A549 (cell line): ENCODE results near the gene MAD1L1.

ENCODE experiments used
- CHD4 ChIP-seq: fragments of 200-600 bp; sonication (generic); IDR thresholded peaks from 2 replicates; pipeline ENCODE4 v1.6.1; 2016; ENCODE audit warnings: antibody characterized with exemption, mild to moderate bottlenecking, borderline replicate concordance
- JUN ChIP-seq, 2 experiments: fragments of >200 bp; sonication (Bioruptor Twin); formaldehyde crosslinking; IDR thresholded peaks; 2 replicates in 1 of 2; 3 replicates in 1 of 2; pipeline ENCODE4 v1.6.1; 2016 to 2017
- MAFK ChIP-seq: fragments of 450-650 bp; IDR thresholded peaks from 2 replicates; pipeline ENCODE4 v1.6.1; 2014; ENCODE audit not compliant: partially characterized antibody
- MAZ ChIP-seq: fragments of 150-350 bp; IDR thresholded peaks from 2 replicates; pipeline ENCODE4 v1.6.1; 2014; ENCODE audit warnings: antibody characterized with exemption, low read depth, low read length, borderline replicate concordance
- POLR2A ChIP-seq: IDR thresholded peaks from 2 replicates; pipeline ENCODE4 v1.6.1; 2012; ENCODE audit warnings: mild to moderate bottlenecking, low read length
- RNF2 ChIP-seq: fragments of 200-600 bp; sonication (generic); IDR thresholded peaks from 2 replicates; pipeline ENCODE4 v1.6.1; 2016; ENCODE audit warnings: low read depth, mild to moderate bottlenecking, antibody characterized with exemption, moderate library complexity, borderline replicate concordance
- ZFP36 ChIP-seq: fragments of 450-650 bp; IDR thresholded peaks from 2 replicates; pipeline ENCODE4 v1.6.1; 2014; ENCODE audit warnings: borderline replicate concordance; ENCODE audit not compliant: partially characterized antibody
- TF ChIP-seq, protein P1 (sequence below): IDR thresholded peaks from 2 replicates; pipeline ENCODE4 v1.6.1; 2012
- TF ChIP-seq, protein P2 (sequence below): fragments of >200 bp; sonication (Bioruptor Twin); formaldehyde crosslinking; IDR thresholded peaks from 3 replicates; pipeline ENCODE4 v1.5.1; 2016

DNA sequence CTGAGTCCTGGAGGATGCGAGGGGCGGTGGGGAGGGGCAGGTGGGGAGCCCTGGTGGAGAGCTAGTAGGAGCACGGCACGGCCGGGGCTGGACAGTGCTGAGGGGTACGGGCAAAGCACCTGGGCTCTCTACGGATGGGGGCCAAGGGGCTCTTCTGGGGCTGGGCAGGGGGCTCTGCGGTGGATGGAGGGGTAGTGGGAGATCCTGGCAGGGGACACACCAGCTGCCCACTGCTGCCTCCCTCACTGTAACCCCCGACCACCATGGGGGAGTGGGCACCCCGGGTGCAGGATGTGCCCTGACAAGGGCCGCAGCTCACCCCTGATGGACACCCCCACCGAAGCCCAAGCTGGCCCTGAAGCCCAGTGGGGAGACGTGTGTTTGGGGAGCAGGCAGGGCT, 359.3 kb downstream of the MAD1L1 start:
- TF ChIP-seq, protein P1, sequence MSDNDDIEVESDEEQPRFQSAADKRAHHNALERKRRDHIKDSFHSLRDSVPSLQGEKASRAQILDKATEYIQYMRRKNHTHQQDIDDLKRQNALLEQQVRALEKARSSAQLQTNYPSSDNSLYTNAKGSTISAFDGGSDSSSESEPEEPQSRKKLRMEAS = no peak
- TF ChIP-seq MAZ (no peak), POLR2A (no peak), RNF2 (no peak), CHD4 (no peak), ZFP36 (no peak), JUN (IDR thresholded peaks at IDR 0.05) (no peak), MAFK (no peak)
- TF ChIP-seq, protein P2, sequence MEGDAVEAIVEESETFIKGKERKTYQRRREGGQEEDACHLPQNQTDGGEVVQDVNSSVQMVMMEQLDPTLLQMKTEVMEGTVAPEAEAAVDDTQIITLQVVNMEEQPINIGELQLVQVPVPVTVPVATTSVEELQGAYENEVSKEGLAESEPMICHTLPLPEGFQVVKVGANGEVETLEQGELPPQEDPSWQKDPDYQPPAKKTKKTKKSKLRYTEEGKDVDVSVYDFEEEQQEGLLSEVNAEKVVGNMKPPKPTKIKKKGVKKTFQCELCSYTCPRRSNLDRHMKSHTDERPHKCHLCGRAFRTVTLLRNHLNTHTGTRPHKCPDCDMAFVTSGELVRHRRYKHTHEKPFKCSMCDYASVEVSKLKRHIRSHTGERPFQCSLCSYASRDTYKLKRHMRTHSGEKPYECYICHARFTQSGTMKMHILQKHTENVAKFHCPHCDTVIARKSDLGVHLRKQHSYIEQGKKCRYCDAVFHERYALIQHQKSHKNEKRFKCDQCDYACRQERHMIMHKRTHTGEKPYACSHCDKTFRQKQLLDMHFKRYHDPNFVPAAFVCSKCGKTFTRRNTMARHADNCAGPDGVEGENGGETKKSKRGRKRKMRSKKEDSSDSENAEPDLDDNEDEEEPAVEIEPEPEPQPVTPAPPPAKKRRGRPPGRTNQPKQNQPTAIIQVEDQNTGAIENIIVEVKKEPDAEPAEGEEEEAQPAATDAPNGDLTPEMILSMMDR = no peak
